Caco-2 (cell line): ENCODE results near the gene TNFSF10. TPM values are rescaled to one million over a fixed set of nuclear protein-coding genes. Genes with fewer than 3 reads are reported as not detected.

Experiments used
- BruUV-seq: library from RNA; stranded (reverse); fragments of 400-500 nt; replicated peaks from 2 replicates; lab custom pipeline; 2021; lab: Mats Ljungman, UMichigan
- CTCF ChIA-PET: fragments of 300-600 bp; sonication (Branson Sonifier 250); formaldehyde crosslinking; loops from one replicate; lab custom pipeline; 2022; ENCODE audit warnings: antibody characterized with exemption; lab: Charles Lee
- POLR2A ChIA-PET: fragments of 300-600 bp; sonication (Branson Sonifier 250); formaldehyde crosslinking; loops from one replicate; lab custom pipeline; 2022; ENCODE audit warnings: antibody characterized with exemption; lab: Charles Lee
- DNase-seq, 2 experiments: peaks; one replicate each; pipeline versions ENCODE4 v3.0.0 to v3.0.0-alpha.2; 2020 to 2022
- H3K27me3 ChIP-seq: replicated peaks from 2 replicates; pipeline ENCODE4 v1.6.0; 2011; ENCODE audit warnings: low read length; ENCODE audit not compliant: control insufficient read depth, insufficient read depth
- H3K36me3 ChIP-seq: 2 replicates; pipeline ENCODE4 v1.5.1; 2011; ENCODE audit warnings: low read length; ENCODE audit not compliant: control insufficient read depth, insufficient read depth
- H3K4me1 ChIP-seq: fragments of 250-450 bp; sonication (Bioruptor Pico); 2 replicates; pipeline ENCODE4 v1.5.1; 2020; ENCODE audit warnings: mild to moderate bottlenecking
- H3K4me3 ChIP-seq: 2 replicates; pipeline ENCODE4 v1.5.1; 2011; ENCODE audit warnings: low read depth, mild to moderate bottlenecking, control low read depth, low read length
- H3K9me3 ChIP-seq: fragments of 250-450 bp; sonication (Bioruptor Pico); 2 replicates; pipeline ENCODE4 v1.5.1; 2020; ENCODE audit warnings: mild to moderate bottlenecking, moderate library complexity
- H3K27ac Mint-ChIP-seq: one replicate; pipeline ENCODE4 v1.8.0; 2022; ENCODE audit warnings: mixed read lengths; ENCODE audit not compliant: unreplicated experiment
- H3K27me3 Mint-ChIP-seq: one replicate; pipeline ENCODE4 v1.8.0; 2022; ENCODE audit warnings: mixed read lengths; ENCODE audit not compliant: insufficient read depth, unreplicated experiment
- H3K36me3 Mint-ChIP-seq: one replicate; pipeline ENCODE4 v1.8.0; 2022; ENCODE audit warnings: mild to moderate bottlenecking, mixed read lengths; ENCODE audit not compliant: insufficient read depth, unreplicated experiment
- H3K4me1 Mint-ChIP-seq: one replicate; pipeline ENCODE4 v1.8.0; 2022; ENCODE audit warnings: low read depth, mixed read lengths; ENCODE audit not compliant: unreplicated experiment
- H3K4me3 Mint-ChIP-seq: one replicate; pipeline ENCODE4 v1.8.0; 2022; ENCODE audit warnings: mild to moderate bottlenecking, moderate library complexity, mixed read lengths; ENCODE audit not compliant: unreplicated experiment
- H3K9me3 Mint-ChIP-seq: one replicate; pipeline ENCODE4 v1.8.0; 2022; ENCODE audit warnings: mixed read lengths; ENCODE audit not compliant: unreplicated experiment
- CTCF ChIP-seq, 2 experiments: fragments of 200-600 bp in 1 of 2; IDR thresholded peaks; 1 replicate in 1 of 2; 2 replicates in 1 of 2; pipeline versions ENCODE4 v1.5.1 to v1.8.0; 2011 to 2022; ENCODE audit warnings: antibody characterized with exemption in 1 of 2, control low read depth in 1 of 2, inconsistent platforms in 1 of 2, low read depth in 1 of 2, low read length in 1 of 2, mild to moderate bottlenecking in 1 of 2, moderate library complexity in 1 of 2; ENCODE audit not compliant: insufficient read depth in 1 of 2, severe bottlenecking in 1 of 2, unreplicated experiment in 1 of 2
- intact Hi-C: fragments of 100-400 bp; cut with micrococcal nuclease; formaldehyde crosslinking; loops from one replicate; pipeline ENCODE4 v1.10.0; 2022; ENCODE audit not compliant: unreplicated experiment
- total RNA-seq: library from RNA; stranded (reverse); gene quantifications from 2 replicates; pipeline ENCODE4 v1.2.3, GENCODE V29; 2022

The TNFSF10 gene
- total RNA-seq, 1 experiment from 2014 or later, result not detected

GRCh38 chr3:172530566-172530965 lies 7.3 kb upstream of the TNFSF10 start:
- Mint-ChIP-seq H3K4me3 (no peak overlapping the region), H3K27me3 (no peaks in the 10 kb centered on the region), H3K27ac (no peak overlapping the region), H3K36me3 (no peaks in the 10 kb centered on the region), H3K4me1 (no peaks in the 10 kb centered on the region), H3K9me3 (no peaks in the 10 kb centered on the region)
- no peak for DNase-seq
- intact Hi-C loops, result no loop called here
- no peak for TF ChIP-seq CTCF (IDR thresholded peaks at IDR 0.05; ENCODE audit: insufficient read depth in 1 of 2, low read depth in 1 of 2, low read length in 1 of 2, severe bottlenecking in 1 of 2, unreplicated experiment in 1 of 2)
- H3K4me1 ChIP-seq, result no peaks in the 10 kb centered on the region
- no peaks in the 10 kb centered on the region for H3K27me3 ChIP-seq
- ChIA-PET CTCF (no interaction called here), POLR2A (interaction anchor here (0.5 to 0.9 kb wide), 2 partner anchors 11 to 217 kb away, joined by 3 to 6 read pairs; no protein-coding TSS in a partner anchor)
- no peak overlapping the region for H3K4me3 ChIP-seq
- BruUV-seq, result no TSS peak
- H3K9me3 ChIP-seq, result no peaks in the 10 kb centered on the region
- no peaks in the 10 kb centered on the region for H3K36me3 ChIP-seq

GRCh38 chr3:172530101-172530561 lies 6.9 kb upstream of the TNFSF10 start:
- Histone ChIP-seq H3K27me3 (no peaks in the 10 kb centered on the region), H3K9me3 (no peaks in the 10 kb centered on the region), H3K4me3 (no peak overlapping the region), H3K4me1 (no peaks in the 10 kb centered on the region), H3K36me3 (no peaks in the 10 kb centered on the region)
- DNase-seq, result no peak
- POLR2A ChIA-PET, result interaction anchor here (0.5 to 0.9 kb wide), 2 partner anchors 11 to 217 kb away, joined by 3 to 6 read pairs; no protein-coding TSS in a partner anchor
- BruUV-seq, result no TSS peak
- TF ChIP-seq CTCF (IDR thresholded peaks at IDR 0.05; ENCODE audit: insufficient read depth in 1 of 2, low read depth in 1 of 2, low read length in 1 of 2, severe bottlenecking in 1 of 2, unreplicated experiment in 1 of 2), result no peak
- CTCF ChIA-PET, result no interaction called here
- intact Hi-C loops, result no loop called here
- Mint-ChIP-seq H3K27ac (no peak overlapping the region), H3K27me3 (no peaks in the 10 kb centered on the region), H3K9me3 (no peaks in the 10 kb centered on the region), H3K36me3 (no peaks in the 10 kb centered on the region), H3K4me3 (no peak overlapping the region), H3K4me1 (peaks cover 2% of the 10 kb centered on the region)

- intact Hi-C loops, result no loop called here
- no TSS peak for BruUV-seq
- Mint-ChIP-seq H3K36me3 (no peaks in the 10 kb centered on the region), H3K27me3 (no peaks in the 10 kb centered on the region), H3K4me1 (peaks cover 7% of the 10 kb centered on the region), H3K4me3 (no peak overlapping the region), H3K27ac (no peak overlapping the region), H3K9me3 (no peaks in the 10 kb centered on the region)
- no peak for DNase-seq
- Histone ChIP-seq H3K27me3 (no peaks in the 10 kb centered on the region), H3K4me1 (peaks cover 4% of the 10 kb centered on the region), H3K4me3 (no peak overlapping the region), H3K9me3 (no peaks in the 10 kb centered on the region), H3K36me3 (no peaks in the 10 kb centered on the region)
- CTCF ChIA-PET, result interaction anchor here (0.6 kb wide), 1 partner anchor 66 kb away, joined by 3 read pairs; no protein-coding TSS in a partner anchor
- POLR2A ChIA-PET, result no interaction called here
- no peak for TF ChIP-seq CTCF (IDR thresholded peaks at IDR 0.05; ENCODE audit: insufficient read depth in 1 of 2, low read depth in 1 of 2, low read length in 1 of 2, severe bottlenecking in 1 of 2, unreplicated experiment in 1 of 2)
These were observed 5.4 kb upstream of the TNFSF10 start for GRCh38 chr3:172528677-172529076.
